ENCODE measurements around the gene GFOD2. TPM values are rescaled to one million over a fixed set of nuclear protein-coding genes. Genes with fewer than 3 reads are reported as not detected.

Gene GFOD2
- total RNA-seq, 4 donors from 2014 or later, result 21.9 to 32.2 (median 24.3) TPM

GRCh38 chr16:67710607-67711006 lies 8.5 kb downstream of the GFOD2 start:
- Histone ChIP-seq H3K36me3 (no peaks in the 10 kb centered on the region), H3K9me3 (no peaks in the 10 kb centered on the region), H3K4me3 (no peak overlapping the region), H3K27ac (no peak overlapping the region), H3K4me1 (peaks cover 0 to 31% (median 8%) of the 10 kb centered on the region in 4 donors), H3K27me3 (no peaks in the 10 kb centered on the region)
- 91 to 94% methylated on average over 6 of the region's 6 CpGs for WGBS, 2 donors (ENCODE audit: low coverage in 1 of 2)
- intact Hi-C loops (cut with DNase I; ENCODE audit: low total_unique reads) (no loop called here), in situ Hi-C loops (cut with MboI; ENCODE audit: low pct_ligation_motif_present in 1 of 4, low pct_unique_long_range_greater_than_20kb in 1 of 4, low sequenced_read_pairs in 3 of 4) (no loop called here)
- TF ChIP-seq EP300 (IDR thresholded peaks at IDR 0.05; ENCODE audit: low read depth), result no peak
- no peak for TF ChIP-seq CTCF (IDR thresholded peaks at IDR 0.05)
- no peak for TF ChIP-seq POLR2AphosphoS5 (IDR thresholded peaks at IDR 0.05)
- no peak for TF ChIP-seq POLR2A (IDR thresholded peaks at IDR 0.05)
- no peak for DNase-seq

- TF ChIP-seq POLR2AphosphoS5 (IDR thresholded peaks at IDR 0.05) (no peak), CTCF (IDR thresholded peaks at IDR 0.05) (no peak), EP300 (IDR thresholded peaks at IDR 0.05; ENCODE audit: low read depth) (no peak), POLR2A (IDR thresholded peaks at IDR 0.05) (no peak)
- 100% methylated on average over 1 of the region's 1 CpG for WGBS, 2 donors (ENCODE audit: low coverage in 1 of 2)
- in situ Hi-C loops (cut with MboI; ENCODE audit: low pct_ligation_motif_present in 1 of 4, low pct_unique_long_range_greater_than_20kb in 1 of 4, low sequenced_read_pairs in 3 of 4), result no loop called here
Measured at GRCh38 chr16:67709050-67709449, 10.1 kb downstream of the GFOD2 start.

GRCh38 chr16:67708368-67708771 lies 10.7 kb downstream of the GFOD2 start:
- in situ Hi-C loops (cut with MboI; ENCODE audit: low pct_ligation_motif_present in 1 of 4, low pct_unique_long_range_greater_than_20kb in 1 of 4, low sequenced_read_pairs in 3 of 4), result no loop called here
- intact Hi-C loops (cut with DNase I; ENCODE audit: low total_unique reads), result no loop called here
- no peak for TF ChIP-seq POLR2A (IDR thresholded peaks at IDR 0.05)
- TF ChIP-seq CTCF (IDR thresholded peaks at IDR 0.05), result no peak
- TF ChIP-seq POLR2AphosphoS5 (IDR thresholded peaks at IDR 0.05), result no peak
- TF ChIP-seq EP300 (IDR thresholded peaks at IDR 0.05; ENCODE audit: low read depth), result no peak
- H3K27ac ChIP-seq, result no peak overlapping the region
- no peaks in the 10 kb centered on the region for H3K27me3 ChIP-seq
- DNase-seq, result no peak
- no peak overlapping the region for H3K4me3 ChIP-seq
- 66 to 100% methylated on average over 1 to 2 of the region's 2 CpGs for WGBS, 2 donors (ENCODE audit: low coverage in 1 of 2)
- H3K9me3 ChIP-seq, result no peaks in the 10 kb centered on the region
- peaks cover 0 to 10% (median 0%) of the 10 kb centered on the region in 4 donors for H3K4me1 ChIP-seq
- no peaks in the 10 kb centered on the region for H3K36me3 ChIP-seq

More at GRCh38 chr16:67709050-67709449, 10.1 kb downstream of the GFOD2 start:
- no peaks in the 10 kb centered on the region for H3K9me3 ChIP-seq
- intact Hi-C loops (cut with DNase I; ENCODE audit: low total_unique reads), result no loop called here
- no peak for DNase-seq
- no peaks in the 10 kb centered on the region for H3K36me3 ChIP-seq
- no peak overlapping the region for H3K4me3 ChIP-seq
- H3K27me3 ChIP-seq, result no peaks in the 10 kb centered on the region
- peaks cover 0 to 17% (median 4%) of the 10 kb centered on the region in 4 donors for H3K4me1 ChIP-seq
- no peak overlapping the region for H3K27ac ChIP-seq

- no peak for DNase-seq
- Histone ChIP-seq H3K4me3 (no peak overlapping the region), H3K4me1 (peaks cover 0 to 5% (median 0%) of the 10 kb centered on the region in 4 donors), H3K36me3 (no peaks in the 10 kb centered on the region), H3K27ac (no peak overlapping the region), H3K9me3 (no peaks in the 10 kb centered on the region), H3K27me3 (no peaks in the 10 kb centered on the region)
- intact Hi-C loops (cut with DNase I; ENCODE audit: low total_unique reads) (no loop called here), in situ Hi-C loops (cut with MboI; ENCODE audit: low pct_ligation_motif_present in 1 of 4, low pct_unique_long_range_greater_than_20kb in 1 of 4, low sequenced_read_pairs in 3 of 4) (no loop called here)
- WGBS, 2 donors (ENCODE audit: low coverage in 1 of 2), result 96 to 100% methylated on average over 1 to 5 of the region's 5 CpGs
- no peak for TF ChIP-seq EP300 (IDR thresholded peaks at IDR 0.05; ENCODE audit: low read depth)
- TF ChIP-seq POLR2AphosphoS5 (IDR thresholded peaks at IDR 0.05), result no peak
- no peak for TF ChIP-seq POLR2A (IDR thresholded peaks at IDR 0.05)
- no peak for TF ChIP-seq CTCF (IDR thresholded peaks at IDR 0.05)
Measured at GRCh38 chr16:67707790-67708189, 11.3 kb downstream of the GFOD2 start.

Data from transverse colon (tissue), 4 donors.